GM13977 (cell line): ENCODE data around the gene CSNK2A1.
A peak's percentile ranks its signal among the peaks of the same experiment; 100 is the strongest.

Experiments
- DNase-seq: peaks from one replicate; pipeline ENCODE4 v3.0.0; 2012; ENCODE audit warnings: low spot score
- in situ Hi-C: fragments of 300-500 bp; cut with MboI; formaldehyde crosslinking; loops from one replicate; pipeline ENCODE4 v1.12.0; 2022; ENCODE audit warnings: low sequenced_read_pairs, low pct_unique_long_range_greater_than_20kb, mixed read lengths, inconsistent platforms; ENCODE audit not compliant: unreplicated experiment
- TF ChIP-seq, protein P1 (sequence below): IDR thresholded peaks from 2 replicates; pipeline ENCODE4 v1.5.1; 2012; ENCODE audit warnings: mild to moderate bottlenecking, control low read depth; ENCODE audit not compliant: insufficient read depth; ENCODE audit errors: extremely low read depth, missing control alignments

Gene CSNK2A1

DNA sequence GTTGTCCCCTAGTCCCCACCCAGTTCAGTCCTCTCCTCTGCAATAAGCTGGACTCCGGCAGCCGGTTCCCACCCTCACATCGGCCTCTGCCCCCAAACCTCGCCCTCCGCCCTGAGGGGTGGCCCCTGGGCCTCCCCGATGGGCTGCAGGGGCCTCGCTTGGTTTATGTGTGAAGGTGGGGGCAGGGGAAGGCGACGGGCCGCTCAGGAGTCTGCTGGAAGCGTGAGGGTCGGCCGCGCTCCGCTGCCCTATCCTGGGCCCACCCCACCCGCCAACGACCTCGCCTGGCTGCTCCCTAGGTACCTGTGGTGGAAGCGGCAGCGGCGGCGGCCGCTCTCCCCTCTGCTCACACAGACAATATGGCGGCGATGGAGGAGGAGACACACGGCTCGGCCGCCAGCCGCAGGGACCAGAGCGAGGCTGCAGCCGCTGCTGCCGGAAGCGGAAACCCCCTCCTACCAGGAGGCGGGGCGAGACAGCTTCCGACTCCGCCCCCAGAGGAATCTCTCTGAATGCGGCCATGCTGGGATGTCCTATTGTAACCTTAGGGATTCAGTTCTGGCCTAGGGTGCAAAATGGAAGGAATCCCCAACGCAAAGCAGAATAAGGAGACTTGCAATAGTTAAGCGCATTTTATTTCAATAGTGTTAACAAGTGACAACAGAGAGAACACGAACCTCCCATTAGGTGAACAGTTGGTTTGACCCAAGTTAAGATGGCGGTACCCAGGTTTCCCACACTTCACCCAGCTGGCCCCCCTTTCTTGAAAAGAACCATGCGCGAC, at the start of gene CSNK2A1:
TSS of gene CSNK2A1 (minus strand) at position 422 of the 784 bp plus-strand sequence. CDS start 35,239 bp downstream, outside the sequence.
- DNase-seq, result peak; percentile 93
- TF ChIP-seq, protein P1, sequence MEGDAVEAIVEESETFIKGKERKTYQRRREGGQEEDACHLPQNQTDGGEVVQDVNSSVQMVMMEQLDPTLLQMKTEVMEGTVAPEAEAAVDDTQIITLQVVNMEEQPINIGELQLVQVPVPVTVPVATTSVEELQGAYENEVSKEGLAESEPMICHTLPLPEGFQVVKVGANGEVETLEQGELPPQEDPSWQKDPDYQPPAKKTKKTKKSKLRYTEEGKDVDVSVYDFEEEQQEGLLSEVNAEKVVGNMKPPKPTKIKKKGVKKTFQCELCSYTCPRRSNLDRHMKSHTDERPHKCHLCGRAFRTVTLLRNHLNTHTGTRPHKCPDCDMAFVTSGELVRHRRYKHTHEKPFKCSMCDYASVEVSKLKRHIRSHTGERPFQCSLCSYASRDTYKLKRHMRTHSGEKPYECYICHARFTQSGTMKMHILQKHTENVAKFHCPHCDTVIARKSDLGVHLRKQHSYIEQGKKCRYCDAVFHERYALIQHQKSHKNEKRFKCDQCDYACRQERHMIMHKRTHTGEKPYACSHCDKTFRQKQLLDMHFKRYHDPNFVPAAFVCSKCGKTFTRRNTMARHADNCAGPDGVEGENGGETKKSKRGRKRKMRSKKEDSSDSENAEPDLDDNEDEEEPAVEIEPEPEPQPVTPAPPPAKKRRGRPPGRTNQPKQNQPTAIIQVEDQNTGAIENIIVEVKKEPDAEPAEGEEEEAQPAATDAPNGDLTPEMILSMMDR, result no peak
- in situ Hi-C loops, result no loop called here

- TF ChIP-seq, protein P1, result no peak
- in situ Hi-C loops, result no loop called here
- DNase-seq, result no peak
Measured at GRCh38 chr20:592506-592905, 48.9 kb upstream of the CSNK2A1 start.

- DNase-seq, result peak; percentile 18
- in situ Hi-C loops, result no loop called here
- TF ChIP-seq, protein P1, result no peak
Measured at GRCh38 chr20:591941-592340, 48.4 kb upstream of the CSNK2A1 start.

- in situ Hi-C loops, result no loop called here
- DNase-seq, result peak; percentile 75
- TF ChIP-seq, protein P1, result peak; percentile 32
Measured at GRCh38 chr20:588932-589672, 45.5 kb upstream of the CSNK2A1 start.

DNA sequence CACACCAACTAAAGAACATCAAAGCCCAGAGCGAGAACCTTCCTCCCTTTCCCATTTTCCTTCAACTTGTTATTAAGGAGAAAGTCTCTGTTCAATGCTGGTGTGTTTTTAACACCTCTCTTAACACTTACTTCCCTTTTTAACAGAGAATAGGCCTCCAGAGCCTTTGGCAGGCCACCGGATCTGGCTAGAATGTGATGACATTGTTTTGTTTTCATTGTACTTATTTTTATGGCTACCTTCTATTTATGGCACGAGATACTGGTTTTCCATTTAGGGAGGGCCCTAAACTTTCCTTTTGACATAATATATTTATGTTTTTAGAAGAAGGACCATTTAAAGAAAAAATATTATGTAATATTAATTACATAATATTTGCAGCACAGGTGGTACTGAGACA, 44.9 kb upstream of the CSNK2A1 start:
- TF ChIP-seq, protein P1, result no peak
- no peak for DNase-seq
- in situ Hi-C loops, result no loop called here

GRCh38 chr20:584971-585301, 41.3 kb upstream of the CSNK2A1 start:
- in situ Hi-C loops, result no loop called here
- TF ChIP-seq, protein P1, result no peak
- DNase-seq, result no peak
